Progenitor cell of endocrine pancreas (in vitro differentiated cells): ENCODE measurements around the gene SUMF2. TPM values are rescaled to one million over a fixed set of nuclear protein-coding genes. Genes with fewer than 3 reads are reported as not detected.
"Not testable (repeated sequence)": the region's sequence is repeated elsewhere in the genome, so short reads cannot be mapped to it uniquely, and the experiment has no call there.

Experiments
- DNase-seq: peaks from one replicate; pipeline ENCODE4 v3.0.0; 2021; ENCODE audit warnings: low spot score; ENCODE audit not compliant: unreplicated experiment
- H3K27ac Mint-ChIP-seq: 2 replicates; pipeline ENCODE4 v1.8.0; 2021; ENCODE audit warnings: mild to moderate bottlenecking, moderate library complexity, mixed read lengths
- H3K27me3 Mint-ChIP-seq: 2 replicates; pipeline ENCODE4 v1.8.0; 2021; ENCODE audit warnings: mixed read lengths
- H3K36me3 Mint-ChIP-seq: 2 replicates; pipeline ENCODE4 v1.8.0; 2022; ENCODE audit warnings: mixed read lengths; ENCODE audit not compliant: insufficient read depth
- H3K4me1 Mint-ChIP-seq: 2 replicates; pipeline ENCODE4 v1.8.0; 2021; ENCODE audit warnings: low read depth, mixed read lengths
- H3K4me3 Mint-ChIP-seq: 2 replicates; pipeline ENCODE4 v1.8.0; 2021; ENCODE audit warnings: low read depth, mild to moderate bottlenecking, moderate library complexity, mixed read lengths
- H3K9me3 Mint-ChIP-seq: 2 replicates; pipeline ENCODE4 v1.8.0; 2021; ENCODE audit warnings: low read depth, mixed read lengths
- CTCF ChIP-seq: fragments of 200-600 bp; sonication (generic); IDR thresholded peaks from one replicate; pipeline ENCODE4 v1.5.0; 2021; ENCODE audit warnings: antibody characterized with exemption, mild to moderate bottlenecking; ENCODE audit not compliant: unreplicated experiment
- total RNA-seq: library from RNA; stranded (reverse); gene quantifications from 2 replicates; pipeline ENCODE4 v1.2.1, GENCODE V29; 2021

Gene SUMF2
- total RNA-seq, 1 donor from 2014 or later: 89.5 TPM

- TF ChIP-seq CTCF: no peak
Measured at GRCh38 chr7:56107954-56108258, 43.8 kb downstream of the SUMF2 start.

GRCh38 chr7:56110611-56111010 lies 46.5 kb downstream of the SUMF2 start:
- DNase-seq: no peak
- no peaks in the 10 kb centered on the region for H3K27me3 Mint-ChIP-seq
- no peak overlapping the region for H3K27ac Mint-ChIP-seq
- H3K4me1 Mint-ChIP-seq: peaks cover 2% of the 10 kb centered on the region
- no peak overlapping the region for H3K4me3 Mint-ChIP-seq
- H3K36me3 Mint-ChIP-seq: peaks cover 2% of the 10 kb centered on the region
- no peak for TF ChIP-seq CTCF
- H3K9me3 Mint-ChIP-seq: peaks cover 17% of the 10 kb centered on the region

More at GRCh38 chr7:56107954-56108258, 43.8 kb downstream of the SUMF2 start:
- Mint-ChIP-seq H3K9me3 (peaks cover 13% of the 10 kb centered on the region), H3K27ac (no peak overlapping the region), H3K4me1 (peaks cover 2% of the 10 kb centered on the region), H3K27me3 (no peaks in the 10 kb centered on the region), H3K4me3 (no peak overlapping the region), H3K36me3 (peaks cover 3% of the 10 kb centered on the region)
- no peak for DNase-seq

- peaks cover 11% of the 10 kb centered on the region for H3K9me3 Mint-ChIP-seq
- H3K36me3 Mint-ChIP-seq, H3K27me3 Mint-ChIP-seq, H3K4me3 Mint-ChIP-seq, DNase-seq, H3K4me1 Mint-ChIP-seq, H3K27ac Mint-ChIP-seq: not testable (repeated sequence)
Measured at GRCh38 chr7:56112244-56112643, 48.2 kb downstream of the SUMF2 start.

- DNase-seq: no peak
- TF ChIP-seq CTCF: no peak
- H3K27ac Mint-ChIP-seq: no peak within 1 kb of the TSS
- peaks cover 2% of the 10 kb centered on the region for H3K36me3 Mint-ChIP-seq
- H3K4me1 Mint-ChIP-seq: no peaks in the 10 kb centered on the region
- peaks cover 20% of the 10 kb centered on the region for H3K9me3 Mint-ChIP-seq
- no peak within 1 kb of the TSS for H3K4me3 Mint-ChIP-seq
- no peaks in the 10 kb centered on the region for H3K27me3 Mint-ChIP-seq
Measured at GRCh38 chr7:56115852-56116538, 51.9 kb downstream of the SUMF2 start, which contains the start of gene NUPR2. Gene NUPR2, minus strand, starts transcription at chr7:56116417. Its CDS starts 103 bp downstream, at chr7:56116314.

- DNase-seq: no peak
- no peaks in the 10 kb centered on the region for H3K4me1 Mint-ChIP-seq
- H3K9me3 Mint-ChIP-seq: peaks cover 33% of the 10 kb centered on the region
- no peak for TF ChIP-seq CTCF
- no peak overlapping the region for H3K27ac Mint-ChIP-seq
- no peaks in the 10 kb centered on the region for H3K27me3 Mint-ChIP-seq
- peaks cover 3% of the 10 kb centered on the region for H3K36me3 Mint-ChIP-seq
- no peak overlapping the region for H3K4me3 Mint-ChIP-seq
Measured at GRCh38 chr7:56121440-56121839, 57.4 kb downstream of the SUMF2 start.

- Mint-ChIP-seq H3K36me3 (peaks cover 1% of the 10 kb centered on the region), H3K4me3 (no peak overlapping the region), H3K27me3 (no peaks in the 10 kb centered on the region), H3K9me3 (peaks cover 28% of the 10 kb centered on the region), H3K27ac (no peak overlapping the region), H3K4me1 (no peaks in the 10 kb centered on the region)
- no peak for TF ChIP-seq CTCF
- no peak for DNase-seq
Measured at GRCh38 chr7:56124981-56125380, 60.9 kb downstream of the SUMF2 start.
